ENCODE measurements around the gene CCT7. TPM values are rescaled to one million over a fixed set of nuclear protein-coding genes. Genes with fewer than 3 reads are reported as not detected.

Gene CCT7
- total and polyA plus RNA-seq, 2 donors (not counting 3 experiments of a cell fraction or from before 2014, with no cell fraction given) = 343 to 362 TPM

- H3K4me1 ChIP-seq (ENCODE audit: control insufficient read depth, extremely low read depth, insufficient read depth, low read length) = no peaks in the 10 kb centered on the region
- no peak for TF ChIP-seq MYC (IDR thresholded peaks at IDR 0.05; ENCODE audit: low read depth, low read length)
- TF ChIP-seq POLR2A (IDR thresholded peaks at IDR 0.05; ENCODE audit: low read depth, low read length) = no peak
- TF ChIP-seq MAX (IDR thresholded peaks at IDR 0.05; ENCODE audit: insufficient read depth, insufficient read length) = no peak
- TF ChIP-seq JUN (IDR thresholded peaks at IDR 0.05; ENCODE audit: borderline replicate concordance, insufficient read depth, insufficient read length, low read depth) = no peak
- TF ChIP-seq CTCF (IDR thresholded peaks at IDR 0.05; ENCODE audit: extremely low read depth in 1 of 2, insufficient read depth in 1 of 2, low read depth in 1 of 2, low read length in 2 of 2) = no peak
- TF ChIP-seq EZH2 (IDR thresholded peaks at IDR 0.05; ENCODE audit: borderline replicate concordance, low read depth, low read length, severe bottlenecking) = no peak
- no peak for TF ChIP-seq FOS (IDR thresholded peaks at IDR 0.05; ENCODE audit: borderline replicate concordance, insufficient read depth, low read length)
- TF ChIP-seq GATA2 (IDR thresholded peaks at IDR 0.05; ENCODE audit: insufficient read depth, insufficient read length, low read depth, low read length) = no peak
- TF ChIP-seq POLR2AphosphoS5 (IDR thresholded peaks at IDR 0.05; ENCODE audit: insufficient read depth, low read depth, low read length) = no peak
- H3K79me2 ChIP-seq (ENCODE audit: control insufficient read depth, insufficient read depth, low read length) = peaks cover 5% of the 10 kb centered on the region
- H4K20me1 ChIP-seq (replicated peaks; ENCODE audit: control insufficient read depth, extremely low read depth, insufficient read depth, low read length) = no peaks in the 10 kb centered on the region
- H3K9me3 ChIP-seq (replicated peaks; ENCODE audit: control insufficient read depth, insufficient read depth, low read length) = no peaks in the 10 kb centered on the region
- no peak overlapping the region for H3K4me2 ChIP-seq (ENCODE audit: insufficient read depth, low read length)
- no peak overlapping the region for H3K9ac ChIP-seq (replicated peaks; ENCODE audit: extremely low read depth, insufficient read depth, low read length)
- intact Hi-C loops (cut with micrococcal nuclease) (no loop called here), dilution Hi-C loops (cut with MboI; ENCODE audit: extremely low pct_ligation_motif_present, low sequenced_read_pairs) (no loop called here)
- ChIA-PET CTCF (no interaction called here), POLR2A (no interaction called here)
- no peak overlapping the region for H3K4me3 ChIP-seq (replicated peaks in 1 of 3; ENCODE audit: insufficient read depth in 1 of 3, low read depth in 1 of 3, low read length in 3 of 3)
- DNase-seq (ENCODE audit: low read depth, low spot score) (no peak), FAIRE-seq (no peak)
- no TSS peak for BruUV-seq (replicated peaks)
- peaks cover 29 to 54% of the 10 kb centered on the region in 2 experiments for H3K36me3 ChIP-seq (ENCODE audit: control insufficient read depth in 2 of 2, extremely low read depth in 1 of 2, insufficient read depth in 2 of 2, low read length in 2 of 2)
- H3K9me1 ChIP-seq (replicated peaks; ENCODE audit: control insufficient read depth, extremely low read depth, insufficient read depth, low read length) = no peaks in the 10 kb centered on the region
- no peak overlapping the region for H2AFZ ChIP-seq (ENCODE audit: low read depth, low read length)
- H3K27ac ChIP-seq (ENCODE audit: insufficient read depth, low read depth, low read length) = no peak overlapping the region
- H3K27me3 ChIP-seq (ENCODE audit: control insufficient read depth in 2 of 2, insufficient read depth in 2 of 2, low read length in 2 of 2) = no peaks in the 10 kb centered on the region
Measured at GRCh38 chr2:73252238-73253027, 18.3 kb downstream of the CCT7 start.

All from endothelial cell of umbilical vein (primary cell).